Vagina (tissue), 2 donors: ENCODE data around the gene DRGX. TPM values are rescaled to one million over a fixed set of nuclear protein-coding genes. Genes with fewer than 3 reads are reported as not detected.

ENCODE experiments used
- DNase-seq, 2 donors: peaks; one replicate each; pipeline ENCODE4 v3.0.0-alpha.2; 2017; ENCODE audit errors: extremely low spot score in 2 of 2
- H3K27ac ChIP-seq: fragments of 200-600 bp; sonication (generic); one replicate; pipeline ENCODE4 v1.5.1; 2019
- H3K27me3 ChIP-seq: fragments of 200-600 bp; sonication (generic); one replicate; pipeline ENCODE4 v1.5.1; 2019
- H3K36me3 ChIP-seq, 2 donors: fragments of 200-600 bp; sonication (generic); one replicate each; pipeline ENCODE4 v1.5.1; 2017 to 2019
- H3K4me1 ChIP-seq: fragments of 200-600 bp; sonication (generic); one replicate; pipeline ENCODE4 v1.5.1; 2019
- H3K4me3 ChIP-seq, 2 donors: fragments of 200-600 bp; sonication (generic); 1 replicate in 1 of 2; 2 replicates in 1 of 2; pipeline ENCODE4 v1.5.1; 2016 to 2019
- H3K9me3 ChIP-seq: fragments of 200-600 bp; sonication (generic); one replicate; pipeline ENCODE4 v1.5.1; 2019
- POLR2A ChIP-seq, 2 donors: fragments of 450-650 bp; IDR thresholded peaks; one replicate each; pipeline ENCODE4 v1.6.1; 2017; ENCODE audit warnings: antibody characterized with exemption in 2 of 2, mild to moderate bottlenecking in 2 of 2, moderate library complexity in 2 of 2
- POLR2AphosphoS5 ChIP-seq, 2 donors: sonication (generic); formaldehyde crosslinking; IDR thresholded peaks; one replicate each; pipeline ENCODE4 v1.9.0; 2017; ENCODE audit warnings: antibody characterized with exemption in 2 of 2, mild to moderate bottlenecking in 2 of 2, low read depth in 1 of 2; ENCODE audit not compliant: insufficient read depth in 1 of 2
- intact Hi-C: fragments of 100-400 bp; cut with DNase I; formaldehyde crosslinking; loops from one replicate; pipeline ENCODE4 v1.15.1; 2023
- total RNA-seq: library from RNA; depleted of rRNA; stranded (reverse); fragments of >200 nt; gene quantifications from one replicate; pipeline ENCODE4 v1.2.3, GENCODE V29; 2016
- TF ChIP-seq, protein P1 (sequence below), 3 experiments: fragments of 450-650 bp in 2 of 3; fragments of 200-600 bp in 1 of 3; sonication (generic) in 1 of 3; IDR thresholded peaks; one replicate each; pipeline ENCODE4 v1.5.1; 2017 to 2019; ENCODE audit warnings: antibody characterized with exemption in 3 of 3, mild to moderate bottlenecking in 2 of 3, moderate library complexity in 2 of 3

DRGX gene
- total RNA-seq, 1 donor from 2014 or later = not detected

DNA sequence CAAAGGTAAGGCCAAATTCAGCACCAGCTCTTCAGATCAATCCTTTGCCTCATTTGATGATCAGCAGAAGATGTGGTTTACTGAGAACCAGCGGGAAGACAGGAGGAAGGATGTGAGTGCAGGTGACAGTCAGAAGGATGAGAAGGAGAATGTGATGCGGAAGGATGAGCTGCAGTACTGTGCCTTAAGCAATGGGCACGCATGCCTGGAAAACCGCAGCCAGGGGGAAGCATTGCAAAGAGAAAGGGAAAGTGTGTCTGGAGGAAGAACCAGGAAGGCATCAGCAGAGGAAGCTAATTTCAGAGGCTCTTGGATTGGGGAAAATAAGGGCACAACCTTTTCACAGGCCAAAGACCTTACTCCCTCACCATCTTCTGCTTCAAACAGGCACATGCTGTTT lies 71.2 kb downstream of the DRGX start:
- no peaks in the 10 kb centered on the region for H3K9me3 ChIP-seq
- no peaks in the 10 kb centered on the region for H3K27me3 ChIP-seq
- no peaks in the 10 kb centered on the region for H3K36me3 ChIP-seq
- peak; percentile 52 to 74 for DNase-seq
- no peak overlapping the region for H3K4me3 ChIP-seq
- H3K4me1 ChIP-seq = no peaks in the 10 kb centered on the region
- intact Hi-C loops = no loop called here
- H3K27ac ChIP-seq = no peak overlapping the region
- no peak for TF ChIP-seq POLR2A (IDR thresholded peaks at IDR 0.05)
- TF ChIP-seq, protein P1, sequence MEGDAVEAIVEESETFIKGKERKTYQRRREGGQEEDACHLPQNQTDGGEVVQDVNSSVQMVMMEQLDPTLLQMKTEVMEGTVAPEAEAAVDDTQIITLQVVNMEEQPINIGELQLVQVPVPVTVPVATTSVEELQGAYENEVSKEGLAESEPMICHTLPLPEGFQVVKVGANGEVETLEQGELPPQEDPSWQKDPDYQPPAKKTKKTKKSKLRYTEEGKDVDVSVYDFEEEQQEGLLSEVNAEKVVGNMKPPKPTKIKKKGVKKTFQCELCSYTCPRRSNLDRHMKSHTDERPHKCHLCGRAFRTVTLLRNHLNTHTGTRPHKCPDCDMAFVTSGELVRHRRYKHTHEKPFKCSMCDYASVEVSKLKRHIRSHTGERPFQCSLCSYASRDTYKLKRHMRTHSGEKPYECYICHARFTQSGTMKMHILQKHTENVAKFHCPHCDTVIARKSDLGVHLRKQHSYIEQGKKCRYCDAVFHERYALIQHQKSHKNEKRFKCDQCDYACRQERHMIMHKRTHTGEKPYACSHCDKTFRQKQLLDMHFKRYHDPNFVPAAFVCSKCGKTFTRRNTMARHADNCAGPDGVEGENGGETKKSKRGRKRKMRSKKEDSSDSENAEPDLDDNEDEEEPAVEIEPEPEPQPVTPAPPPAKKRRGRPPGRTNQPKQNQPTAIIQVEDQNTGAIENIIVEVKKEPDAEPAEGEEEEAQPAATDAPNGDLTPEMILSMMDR (IDR thresholded peaks at IDR 0.05) = no peak
- TF ChIP-seq POLR2AphosphoS5 (IDR thresholded peaks at IDR 0.05; ENCODE audit: insufficient read depth in 1 of 2, low read depth in 1 of 2) = no peak

DNA sequence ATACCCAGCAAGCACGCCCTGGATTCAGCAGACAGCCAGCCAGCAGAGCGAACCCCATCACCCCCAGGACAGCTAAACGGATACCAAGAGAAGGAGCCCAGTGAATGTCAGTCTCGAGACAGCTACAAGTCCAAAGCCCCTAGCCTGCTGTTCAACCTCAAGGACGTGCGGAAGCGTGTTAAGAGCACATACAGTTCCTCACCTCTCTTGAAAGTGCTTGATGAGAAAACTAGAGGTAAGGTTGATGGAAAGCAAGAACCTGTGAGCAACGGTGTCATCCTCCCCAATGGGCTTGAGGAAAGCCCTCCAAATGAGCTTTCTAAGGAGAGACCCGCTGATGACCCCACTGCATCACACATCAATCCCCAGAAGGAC lies 72.0 kb downstream of the DRGX start:
- H3K36me3 ChIP-seq = no peaks in the 10 kb centered on the region
- H3K4me1 ChIP-seq = no peaks in the 10 kb centered on the region
- H3K9me3 ChIP-seq = no peaks in the 10 kb centered on the region
- no peak for TF ChIP-seq POLR2AphosphoS5 (IDR thresholded peaks at IDR 0.05; ENCODE audit: insufficient read depth in 1 of 2, low read depth in 1 of 2)
- no peak for TF ChIP-seq POLR2A (IDR thresholded peaks at IDR 0.05)
- TF ChIP-seq, protein P1 (IDR thresholded peaks at IDR 0.05) = no peak
- no peak overlapping the region for H3K4me3 ChIP-seq
- peak in 1 of 2 donors; percentile 70 for DNase-seq
- intact Hi-C loops = no loop called here
- no peak overlapping the region for H3K27ac ChIP-seq
- H3K27me3 ChIP-seq = no peaks in the 10 kb centered on the region

DNA sequence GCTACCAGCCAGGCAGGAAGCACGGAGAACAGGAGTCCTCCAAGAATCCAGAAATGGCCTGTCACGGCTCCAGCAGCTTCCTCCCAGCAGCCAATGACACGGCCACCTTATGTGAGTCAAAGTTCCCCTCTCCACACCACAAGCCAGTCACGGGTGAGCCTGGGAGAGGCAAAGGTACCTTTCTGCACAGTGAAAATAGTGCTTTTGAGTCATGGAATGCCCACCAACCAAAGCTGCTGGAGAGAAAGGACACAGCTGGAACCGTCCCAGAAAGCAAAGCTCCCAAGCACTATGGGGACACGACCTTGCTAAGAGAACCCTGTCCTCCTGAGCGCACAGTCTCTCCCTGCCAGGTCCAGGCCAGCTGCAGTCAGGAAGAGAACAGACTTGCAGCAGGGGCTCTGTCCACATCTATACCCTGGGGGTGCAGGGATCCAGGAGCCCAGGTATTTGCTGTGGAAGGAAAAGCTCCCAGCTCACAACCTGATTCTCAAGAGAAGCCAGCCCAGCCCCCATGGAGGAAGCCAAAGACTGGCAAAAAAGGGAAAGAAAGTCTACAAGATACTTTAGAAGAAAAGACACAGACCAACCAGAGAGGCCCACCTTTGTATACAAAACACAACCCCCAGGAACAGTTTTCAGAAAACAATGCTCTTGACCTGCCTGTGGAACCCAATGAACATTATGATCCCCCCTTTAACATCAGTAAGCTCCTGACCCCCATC lies 72.6 kb downstream of the DRGX start:
- intact Hi-C loops = no loop called here
- Histone ChIP-seq H3K4me3 (no peak overlapping the region), H3K27me3 (no peaks in the 10 kb centered on the region), H3K4me1 (no peaks in the 10 kb centered on the region), H3K9me3 (no peaks in the 10 kb centered on the region), H3K36me3 (no peaks in the 10 kb centered on the region), H3K27ac (no peak overlapping the region)
- DNase-seq = peak; percentile 76 to 85
- TF ChIP-seq POLR2AphosphoS5 (IDR thresholded peaks at IDR 0.05; ENCODE audit: insufficient read depth in 1 of 2, low read depth in 1 of 2) = no peak
- TF ChIP-seq POLR2A (IDR thresholded peaks at IDR 0.05) = no peak

DNA sequence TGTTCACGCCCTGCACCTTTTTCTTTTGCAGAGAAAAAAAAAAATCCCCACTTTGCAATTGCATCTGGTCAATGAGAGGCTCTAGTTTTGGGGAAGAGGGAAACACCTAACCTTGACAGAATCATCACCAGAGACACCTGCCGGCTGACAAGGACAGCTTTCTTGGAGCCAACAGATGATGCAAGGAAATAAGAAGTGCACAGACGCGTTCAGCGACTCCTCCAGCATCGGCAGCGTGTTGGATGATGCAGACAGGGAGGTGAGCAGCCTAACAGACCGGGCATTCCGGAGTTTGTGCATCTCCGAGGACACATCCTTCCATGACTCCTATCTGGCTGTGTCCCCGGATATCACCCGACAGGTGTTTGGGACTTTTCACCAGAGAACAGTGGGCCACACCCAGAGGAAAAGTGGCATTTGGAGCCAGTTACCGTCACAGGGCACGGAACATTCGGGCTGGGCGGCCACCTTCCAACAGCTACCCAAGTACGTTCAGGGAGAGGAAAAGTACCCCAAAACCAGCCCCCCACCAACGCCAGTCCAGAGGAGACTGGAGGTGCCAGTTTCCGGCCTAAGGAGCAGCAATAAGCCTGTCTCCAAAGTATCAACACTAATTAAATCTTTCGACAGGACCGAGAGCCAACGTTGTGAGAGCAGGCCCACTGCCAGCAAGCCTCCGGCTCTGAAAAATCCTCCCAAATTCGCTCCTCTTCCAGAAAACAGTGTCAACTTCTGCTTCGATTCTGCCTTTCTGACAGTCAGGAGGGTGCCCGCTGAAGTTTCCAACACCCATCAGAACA lies 73.3 kb downstream of the DRGX start:
- no peaks in the 10 kb centered on the region for H3K9me3 ChIP-seq
- peak; percentile 67 to 92 for DNase-seq
- intact Hi-C loops = no loop called here
- H3K36me3 ChIP-seq = no peaks in the 10 kb centered on the region
- H3K27ac ChIP-seq = no peak overlapping the region
- no peak overlapping the region for H3K4me3 ChIP-seq
- no peak for TF ChIP-seq POLR2A (IDR thresholded peaks at IDR 0.05)
- TF ChIP-seq, protein P1 (IDR thresholded peaks at IDR 0.05) = no peak
- no peak for TF ChIP-seq POLR2AphosphoS5 (IDR thresholded peaks at IDR 0.05; ENCODE audit: insufficient read depth in 1 of 2, low read depth in 1 of 2)
- no peaks in the 10 kb centered on the region for H3K27me3 ChIP-seq
- no peaks in the 10 kb centered on the region for H3K4me1 ChIP-seq

DNA sequence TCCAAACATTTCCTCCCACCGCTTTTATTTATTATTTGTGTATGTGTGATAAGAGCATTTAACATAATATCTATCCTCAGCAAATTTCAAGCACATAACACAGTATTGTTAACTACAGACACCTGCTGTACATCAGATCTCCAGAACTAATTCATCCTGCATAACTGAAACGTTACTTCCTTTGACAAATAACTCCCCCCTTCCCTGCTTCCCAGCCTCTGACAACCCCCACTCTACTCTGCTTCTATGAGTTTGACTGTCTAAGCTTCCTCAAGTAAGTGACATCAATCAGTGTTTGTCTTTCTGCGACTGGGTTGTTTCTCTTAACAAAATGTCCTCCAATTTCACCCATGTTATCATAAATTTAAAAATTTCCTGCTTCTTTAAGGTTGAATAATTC lies 74.9 kb downstream of the DRGX start:
- intact Hi-C loops = no loop called here
- H3K27ac ChIP-seq = no peak overlapping the region
- TF ChIP-seq, protein P1 (IDR thresholded peaks at IDR 0.05) = no peak
- TF ChIP-seq POLR2AphosphoS5 (IDR thresholded peaks at IDR 0.05; ENCODE audit: insufficient read depth in 1 of 2, low read depth in 1 of 2) (no peak), POLR2A (IDR thresholded peaks at IDR 0.05) (no peak)
- H3K4me3 ChIP-seq = no peak overlapping the region
- no peaks in the 10 kb centered on the region for H3K27me3 ChIP-seq
- no peak for DNase-seq
- H3K36me3 ChIP-seq = no peaks in the 10 kb centered on the region
- H3K4me1 ChIP-seq = no peaks in the 10 kb centered on the region
- no peaks in the 10 kb centered on the region for H3K9me3 ChIP-seq
